ENCODE measurements around the gene FOXL2.
A peak's percentile ranks its signal among the peaks of the same experiment; 100 is the strongest.

DNA sequence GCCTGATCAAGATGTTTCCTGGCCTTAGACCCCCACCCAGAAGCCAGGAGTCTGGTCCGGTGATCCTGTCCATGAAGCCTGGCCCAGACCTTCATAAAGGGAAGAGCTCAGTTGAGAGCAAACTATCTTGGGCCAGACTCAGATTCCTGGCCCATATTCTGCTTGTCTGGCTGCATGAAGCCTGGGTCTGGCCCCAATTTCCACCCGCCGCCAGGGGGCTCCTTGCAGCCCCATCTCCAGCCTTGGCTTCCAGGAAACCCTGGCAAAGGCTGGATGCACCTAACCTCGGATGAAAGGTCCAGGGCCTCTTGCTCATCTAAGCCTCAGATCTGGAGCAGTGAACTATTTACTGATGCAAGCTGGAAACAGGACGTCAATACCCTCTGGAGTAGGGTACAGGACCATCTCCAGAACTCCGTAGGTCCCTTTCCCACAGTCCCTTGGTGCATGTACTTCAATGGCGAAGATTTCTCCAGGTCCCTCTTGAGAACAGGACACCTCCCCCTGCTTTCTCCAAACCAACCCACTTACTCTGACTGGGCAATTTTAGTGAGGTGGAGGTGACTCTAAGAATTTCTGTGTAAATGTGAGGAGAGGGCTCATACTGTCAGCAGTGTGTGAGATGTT, 5.6 kb downstream of the FOXL2 start:
- peak; percentile 81 for TF ChIP-seq CTCF (IDR thresholded peaks at IDR 0.05)
- peak; percentile 46 for TF ChIP-seq EZH2 (IDR thresholded peaks at IDR 0.05)
- no peak for TF ChIP-seq EZH2phosphoT487 (IDR thresholded peaks at IDR 0.05)

Measured in neural progenitor cell (in vitro differentiated cells).